K562 (cell line): ENCODE results near the gene ADCY9. TPM values are rescaled to one million over a fixed set of nuclear protein-coding genes. Genes with fewer than 3 reads are reported as not detected.

Source experiments
- ATAC-seq: fragments of 200-7000 bp; cut with Tn5 transposase; 3 replicates; pipeline ENCODE4 v1.9.1; 2020; ENCODE audit warnings: moderate library complexity
- BruUV-seq: library from RNA; stranded (reverse); fragments of 400-500 nt; replicated peaks from 2 replicates; lab custom pipeline; 2021; lab: Mats Ljungman, UMichigan
- CTCF ChIA-PET: fragments of 300-600 bp; formaldehyde crosslinking; extraction: SDS; loops from one replicate; lab custom pipeline; 2021; ENCODE audit warnings: low intra/inter-chr PET ratio; lab: Yijun Ruan, JAX
- POLR2A ChIA-PET: fragments of 300-600, 350-650 bp; sonication (Branson Sonifier 250); formaldehyde crosslinking; extraction: SDS; loops from one replicate; lab custom pipeline; 2021; ENCODE audit warnings: antibody characterized with exemption, inconsistent platforms; lab: Yijun Ruan, JAX
- DNase-seq, 4 experiments: peaks; one replicate each; pipeline versions ENCODE4 v3.0.0 to v3.0.0-alpha.2; 2011 to 2018; ENCODE audit warnings: low spot score in 3 of 4, mixed read lengths in 3 of 4; ENCODE audit errors: extremely low read depth in 1 of 4
- FAIRE-seq: peaks from 2 replicates; lab custom pipeline; 2011; peaks lifted over from hg19 to GRCh38; lab: Jason Lieb, UNC
- H2AFZ ChIP-seq: 2 replicates; pipeline ENCODE4 v1.6.0; 2011; ENCODE audit warnings: low read depth, low read length, control low read depth, inconsistent platforms
- H3K27ac ChIP-seq: fragments of 200-600 bp; 3 replicates; pipeline ENCODE4 v1.8.0; 2011; ENCODE audit warnings: low read depth, mild to moderate bottlenecking, control low read depth, inconsistent platforms, low read length, moderate library complexity, mixed read lengths; ENCODE audit errors: extremely low read depth
- H3K27me3 ChIP-seq, 2 experiments: fragments of 300-600 bp in 1 of 2; 2 replicates in 1 of 2; 3 replicates in 1 of 2; pipeline versions ENCODE4 v1.6.0 to v1.8.0; 2011; ENCODE audit warnings: inconsistent platforms in 2 of 2, low read length in 2 of 2, mild to moderate bottlenecking in 1 of 2, mixed read lengths in 1 of 2, moderate library complexity in 1 of 2; ENCODE audit not compliant: control insufficient read depth in 2 of 2, insufficient read depth in 2 of 2
- H3K36me3 ChIP-seq: fragments of 300-600 bp; 3 replicates; pipeline ENCODE4 v1.8.0; 2011; ENCODE audit warnings: mild to moderate bottlenecking, low read length, inconsistent platforms; ENCODE audit not compliant: control insufficient read depth, insufficient read depth
- H3K4me1 ChIP-seq, 2 experiments: fragments of 200-600 bp in 1 of 2; replicated peaks in 1 of 2; 2 replicates in 1 of 2; 3 replicates in 1 of 2; pipeline versions ENCODE4 v1.5.1 to v1.8.0; 2011; ENCODE audit warnings: inconsistent platforms in 2 of 2, low read length in 2 of 2, mild to moderate bottlenecking in 1 of 2, mixed read lengths in 1 of 2, moderate library complexity in 1 of 2; ENCODE audit not compliant: control insufficient read depth in 2 of 2, insufficient read depth in 2 of 2
- H3K4me2 ChIP-seq: 2 replicates; pipeline ENCODE4 v1.6.1; 2011; ENCODE audit warnings: low read length, control low read depth, inconsistent platforms, mixed read lengths; ENCODE audit not compliant: insufficient read depth
- H3K4me3 ChIP-seq: fragments of 200-600 bp; sonication (generic), shearing (Covaris generic); 2 replicates; pipeline ENCODE4 v1.5.1; 2016; ENCODE audit warnings: control low read depth, inconsistent platforms
- H3K79me2 ChIP-seq: fragments of 200-600 bp; 3 replicates; pipeline ENCODE4 v1.8.0; 2011; ENCODE audit warnings: low read length, inconsistent platforms; ENCODE audit not compliant: control insufficient read depth, insufficient read depth
- H3K9ac ChIP-seq, 2 experiments: 2 replicates each; pipeline versions ENCODE4 v1.6.0 to v1.6.1; 2011; ENCODE audit warnings: low read depth in 2 of 2, low read length in 2 of 2, control low read depth in 1 of 2, inconsistent platforms in 1 of 2, mild to moderate bottlenecking in 1 of 2, mixed read lengths in 1 of 2; ENCODE audit not compliant: insufficient read depth in 1 of 2
- H3K9me1 ChIP-seq: one replicate; pipeline ENCODE4 v1.6.0; 2011; ENCODE audit warnings: inconsistent platforms, mild to moderate bottlenecking, low read length, moderate library complexity; ENCODE audit not compliant: control insufficient read depth, insufficient read depth
- H3K9me3 ChIP-seq: replicated peaks from 2 replicates; pipeline ENCODE4 v1.5.1; 2011; ENCODE audit warnings: low read depth, low read length, inconsistent platforms; ENCODE audit not compliant: control insufficient read depth, insufficient read depth
- H4K20me1 ChIP-seq: replicated peaks from 2 replicates; pipeline ENCODE4 v1.6.1; 2011; ENCODE audit warnings: low read length, inconsistent platforms, mixed read lengths; ENCODE audit not compliant: control insufficient read depth, insufficient read depth
- CBFB ChIP-seq: sonication (generic); formaldehyde crosslinking; IDR thresholded peaks from 2 replicates; pipeline ENCODE4 v1.4.0; 2020; ENCODE audit warnings: mild to moderate bottlenecking, missing genetic modification reagents
- FOSL1 ChIP-seq: fragments of 200-800 bp; sonication (Bioruptor generic); conservative IDR thresholded peaks from 2 replicates; pipeline ENCODE4 v1.6.1; 2016; ENCODE audit warnings: missing genetic modification characterization, missing compliant biosample characterization
- GTF2B ChIP-seq: IDR thresholded peaks from 2 replicates; pipeline ENCODE4 v1.6.1; 2011; ENCODE audit not compliant: insufficient read length; ENCODE audit errors: extremely low read depth
- HDAC6 ChIP-seq: IDR thresholded peaks from 2 replicates; pipeline ENCODE4 v1.6.1; 2012; ENCODE audit warnings: low read depth, mild to moderate bottlenecking, control low read depth, inconsistent platforms, low read length, moderate library complexity
- HNRNPH1 ChIP-seq: fragments of 200-400 bp; formaldehyde crosslinking; optimal IDR thresholded peaks from 2 replicates; pipeline ENCODE3; 2017; ENCODE audit warnings: low read depth, mild to moderate bottlenecking, low read length, moderate library complexity
- HOMEZ ChIP-seq: fragments of 250-450 bp; sonication (Bioruptor Pico); IDR thresholded peaks from 2 replicates; pipeline ENCODE4 v1.4.0; 2020; ENCODE audit warnings: mild to moderate bottlenecking, moderate library complexity
- ILF3 ChIP-seq: fragments of 450-650 bp; IDR thresholded peaks from 2 replicates; pipeline ENCODE4 v1.6.1; 2018; ENCODE audit warnings: antibody characterized with exemption, mild to moderate bottlenecking, moderate library complexity, borderline replicate concordance
- POU5F1 ChIP-seq: fragments of 150-350 bp; IDR thresholded peaks from 2 replicates; pipeline ENCODE4 v1.6.1; 2014; ENCODE audit warnings: borderline replicate concordance, low read length, low read depth, mild to moderate bottlenecking; ENCODE audit not compliant: partially characterized antibody
- RBBP5 ChIP-seq: fragments of 200-600 bp; sonication (generic); IDR thresholded peaks from 2 replicates; pipeline ENCODE4 v1.6.1; 2012; ENCODE audit warnings: borderline replicate concordance, mild to moderate bottlenecking, low read length, control low read depth, inconsistent platforms; ENCODE audit not compliant: insufficient read depth, poor library complexity, severe bottlenecking
- SOX6 ChIP-seq: fragments of 450-650 bp; IDR thresholded peaks from 2 replicates; pipeline ENCODE4 v1.6.1; 2014; ENCODE audit warnings: mild to moderate bottlenecking
- TRIM24 ChIP-seq, 2 experiments: fragments of 450-650 bp; IDR thresholded peaks; 2 replicates each; pipeline ENCODE4 v1.6.1; 2016
- ZC3H4 ChIP-seq: sonication (generic); formaldehyde crosslinking; IDR thresholded peaks from 2 replicates; pipeline ENCODE4 v1.9.0; 2021; ENCODE audit warnings: missing genetic modification reagents, borderline replicate concordance
- ZNF140 ChIP-seq: fragments of 250-450 bp; sonication (Bioruptor Pico); IDR thresholded peaks from 2 replicates; pipeline ENCODE4 v1.8.0; 2021; ENCODE audit warnings: moderate library complexity, mild to moderate bottlenecking, inconsistent platforms
- ZNF24 ChIP-seq: fragments of 450-650 bp; IDR thresholded peaks from 2 replicates; pipeline ENCODE4 v1.6.1; 2016
- ZNF3 ChIP-seq: fragments of 250-450 bp; sonication (Bioruptor Pico); IDR thresholded peaks from 2 replicates; pipeline ENCODE4 v1.5.0; 2021; ENCODE audit warnings: mild to moderate bottlenecking, moderate library complexity
- ZNF398 ChIP-seq: fragments of 250-450 bp; sonication (Bioruptor Pico); IDR thresholded peaks from 2 replicates; pipeline ENCODE4 v1.8.0; 2021; ENCODE audit warnings: moderate library complexity, mild to moderate bottlenecking, inconsistent platforms
- ZNF444 ChIP-seq: fragments of 250-450 bp; sonication (Bioruptor Pico); IDR thresholded peaks from 2 replicates; pipeline ENCODE4 v1.4.0; 2020; ENCODE audit warnings: mild to moderate bottlenecking, moderate library complexity
- ZNF561 ChIP-seq: fragments of 450-650 bp; formaldehyde crosslinking; conservative IDR thresholded peaks from 2 replicates; pipeline ENCODE4 v1.4.0; 2020; ENCODE audit warnings: mild to moderate bottlenecking, moderate library complexity
- WGBS: fragments of 100-300 bp; shearing (Covaris generic); methylation state at CpG from one replicate; pipeline ENCODE4 v1.1.6; 2016; ENCODE audit warnings: low coverage, mixed read lengths; ENCODE audit not compliant: insufficient coverage; ENCODE audit errors: missing lambda C conversion rate; 5-methylcytosine and 5-hydroxymethylcytosine counted together
- in situ Hi-C: fragments of 300-500 bp; cut with MboI; formaldehyde crosslinking; loops from 4 replicates; pipeline ENCODE4 v1.15.0; 2018; ENCODE audit warnings: inconsistent platforms, mixed read lengths
- intact Hi-C: fragments of 100-400 bp; cut with micrococcal nuclease; formaldehyde crosslinking; loops from 2 replicates; pipeline ENCODE4 v1.14.2; 2022
- polyA plus RNA-seq, 8 experiments: library from polyadenylated mRNA; depleted of rRNA in 4 of 8; stranded (reverse) in 5 of 8; unstranded in 3 of 8; fragments of >200 nt; fragmentation: Nextera tagmentation in 2 of 8; fragmentation: Illumina TruSeq in 1 of 8; extraction: Ambion mirVana in 2 of 8; extraction: Trizol in 1 of 8; gene quantifications; 2 replicates each; pipeline versions ENCODE4 v1.2.1 to v1.2.3, GENCODE V29; 2011 to 2014; ENCODE audit warnings: inconsistent platforms in 1 of 8, missing spikeins in 1 of 8
- total RNA-seq, 7 experiments: library from RNA; depleted of rRNA in 6 of 7; stranded (reverse); fragments of >200 nt in 6 of 7; fragmentation: Illumina TruSeq in 2 of 7; extraction: Trizol in 2 of 7; gene quantifications; 2 replicates each; pipeline versions ENCODE4 v1.2.1 to v1.2.3, GENCODE V29; 2011 to 2021; ENCODE audit warnings: low replicate concordance in 1 of 7

ADCY9 gene
- total and polyA plus RNA-seq, 9 of the 15 experiments (the other 6 are each of a cell fraction or from before 2014, with no cell fraction given) = 0.03 to 0.29 (median 0.17) TPM

GRCh38 chr16:4097826-4098240 lies 18.4 kb downstream of the ADCY9 start (continued):
- TF ChIP-seq TRIM24 (IDR thresholded peaks at IDR 0.05) = no peak
- TF ChIP-seq HDAC6 = no peak

- BruUV-seq = no TSS peak
- 5% methylated on average over 5 of the region's 5 CpGs for WGBS
- H3K4me1 ChIP-seq = no peaks in the 10 kb centered on the region
- intact Hi-C loops = no loop called here
- no peak for DNase-seq
- H3K4me3 ChIP-seq = no peak overlapping the region
- no peaks in the 10 kb centered on the region for H3K9me1 ChIP-seq
- no peaks in the 10 kb centered on the region for H3K79me2 ChIP-seq
- POLR2A ChIA-PET = interaction anchor here (0.6 to 1.2 kb wide), 3 partner anchors 22 to 182 kb away, joined by 3 to 4 read pairs (median 3); no protein-coding TSS in a partner anchor
- no peaks in the 10 kb centered on the region for H4K20me1 ChIP-seq
- H3K27me3 ChIP-seq = peaks cover 24 to 35% of the 10 kb centered on the region in 2 experiments
- in situ Hi-C loops = no loop called here
- no peak overlapping the region for H3K9ac ChIP-seq
- no peaks in the 10 kb centered on the region for H3K36me3 ChIP-seq
- no peak overlapping the region for H3K4me2 ChIP-seq
- H3K9me3 ChIP-seq = no peaks in the 10 kb centered on the region
- CTCF ChIA-PET = no interaction called here
- no peak overlapping the region for H3K27ac ChIP-seq
- FAIRE-seq = no peak
- no peak for ATAC-seq
- H2AFZ ChIP-seq = no peak overlapping the region
- TF ChIP-seq ZNF561 (CRISPR knock-in tag) = no peak
- no peak for TF ChIP-seq ZNF24
- no peak for TF ChIP-seq ZNF398 (CRISPR knock-in tag)
- no peak for TF ChIP-seq ZNF3 (CRISPR knock-in tag)
- TF ChIP-seq ZC3H4 (CRISPR knock-in tag) = no peak
- no peak for TF ChIP-seq ZNF140 (CRISPR knock-in tag)
- TF ChIP-seq FOSL1 = no peak
- no peak for TF ChIP-seq POU5F1
- no peak for TF ChIP-seq SOX6
- TF ChIP-seq CBFB (CRISPR knock-in tag) = no peak
- no peak for TF ChIP-seq ILF3
- no peak for TF ChIP-seq ZNF444
- no peak for TF ChIP-seq GTF2B
- no peak for TF ChIP-seq HOMEZ
- TF ChIP-seq RBBP5 = no peak
- no peak for TF ChIP-seq HNRNPH1
Observed at GRCh38 chr16:4096509-4096908, 19.7 kb downstream of the ADCY9 start.
